ENCODE measurements around the gene MRPS26.
A peak's percentile ranks its signal among the peaks of the same experiment; 100 is the strongest.

The MRPS26 gene

GRCh38 chr20:3081641-3082040 is 35.8 kb downstream of the MRPS26 start:
- Histone ChIP-seq H3K9me3 (ENCODE audit: insufficient read depth, low read depth, low read length) (no peaks in the 10 kb centered on the region), H3K9ac (ENCODE audit: low read depth, low read length) (no peak overlapping the region), H3K27me3 (ENCODE audit: insufficient read depth, low read length) (peaks cover 69% of the 10 kb centered on the region), H3K4me3 (ENCODE audit: low read length) (no peak overlapping the region), H3K4me1 (ENCODE audit: insufficient read depth, low read length) (peaks cover 6% of the 10 kb centered on the region; the same call in 1 of the 2 replicates), H3K36me3 (ENCODE audit: insufficient read depth, low read depth, low read length) (no peaks in the 10 kb centered on the region), H3K27ac (ENCODE audit: low read length) (no peak overlapping the region)

GRCh38 chr20:3082306-3082951 is 36.6 kb downstream of the MRPS26 start:
- no peak overlapping the region for H3K9ac ChIP-seq (ENCODE audit: low read depth, low read length)

GRCh38 chr20:3082955-3083952 is 37.4 kb downstream of the MRPS26 start:
- Histone ChIP-seq H3K4me1 (ENCODE audit: insufficient read depth, low read length) (peaks cover 6% of the 10 kb centered on the region; the same call in 1 of the 2 replicates), H3K27ac (ENCODE audit: low read length) (no peak overlapping the region), H3K9ac (ENCODE audit: low read depth, low read length) (no peak overlapping the region), H3K27me3 (ENCODE audit: insufficient read depth, low read length) (peaks cover 61% of the 10 kb centered on the region), H3K9me3 (ENCODE audit: insufficient read depth, low read depth, low read length) (no peaks in the 10 kb centered on the region), H3K36me3 (ENCODE audit: insufficient read depth, low read depth, low read length) (no peaks in the 10 kb centered on the region), H3K4me3 (ENCODE audit: low read length) (peak overlapping the region; percentile 57)

More at GRCh38 chr20:3082306-3082951, 36.6 kb downstream of the MRPS26 start:
- Histone ChIP-seq H3K4me1 (ENCODE audit: insufficient read depth, low read length) (peaks cover 6% of the 10 kb centered on the region; the same call in 1 of the 2 replicates), H3K4me3 (ENCODE audit: low read length) (peak overlapping the region; percentile 53; the same call in 1 of the 2 replicates), H3K9me3 (ENCODE audit: insufficient read depth, low read depth, low read length) (no peaks in the 10 kb centered on the region), H3K27me3 (ENCODE audit: insufficient read depth, low read length) (peaks cover 69% of the 10 kb centered on the region), H3K36me3 (ENCODE audit: insufficient read depth, low read depth, low read length) (no peaks in the 10 kb centered on the region), H3K27ac (ENCODE audit: low read length) (no peak overlapping the region)

- peaks cover 57% of the 10 kb centered on the region for H3K27me3 ChIP-seq (ENCODE audit: insufficient read depth, low read length)
- H3K9ac ChIP-seq (ENCODE audit: low read depth, low read length) = no peak within 1 kb of the TSS
- peak within 1 kb of the TSS; percentile 57; the same call in 1 of the 2 replicates for H3K4me3 ChIP-seq (ENCODE audit: low read length)
- H3K36me3 ChIP-seq (ENCODE audit: insufficient read depth, low read depth, low read length) = no peaks in the 10 kb centered on the region
- no peaks in the 10 kb centered on the region for H3K9me3 ChIP-seq (ENCODE audit: insufficient read depth, low read depth, low read length)
- H3K27ac ChIP-seq (ENCODE audit: low read length) = no peak within 1 kb of the TSS
- peaks cover 6% of the 10 kb centered on the region; the same call in 1 of the 2 replicates for H3K4me1 ChIP-seq (ENCODE audit: insufficient read depth, low read length)
Observed at GRCh38 chr20:3084283-3084985, 38.6 kb downstream of the MRPS26 start, which contains the start of gene AVP. AVP (minus strand) TSS chr20:3084724; CDS start chr20:3084674, 50 bp downstream.

GRCh38 chr20:3084986-3085360 is 39.1 kb downstream of the MRPS26 start:
- no peaks in the 10 kb centered on the region for H3K9me3 ChIP-seq (ENCODE audit: insufficient read depth, low read depth, low read length)
- no peak overlapping the region for H3K9ac ChIP-seq (ENCODE audit: low read depth, low read length)
- peaks cover 6% of the 10 kb centered on the region; the same call in 1 of the 2 replicates for H3K4me1 ChIP-seq (ENCODE audit: insufficient read depth, low read length)

GRCh38 chr20:3085571-3086072 is 39.8 kb downstream of the MRPS26 start:
- Histone ChIP-seq H3K4me3 (ENCODE audit: low read length) (no peak overlapping the region), H3K9ac (ENCODE audit: low read depth, low read length) (no peak overlapping the region), H3K9me3 (ENCODE audit: insufficient read depth, low read depth, low read length) (no peaks in the 10 kb centered on the region), H3K4me1 (ENCODE audit: insufficient read depth, low read length) (peaks cover 6% of the 10 kb centered on the region; the same call in 1 of the 2 replicates), H3K36me3 (ENCODE audit: insufficient read depth, low read depth, low read length) (no peaks in the 10 kb centered on the region), H3K27me3 (ENCODE audit: insufficient read depth, low read length) (peaks cover 56% of the 10 kb centered on the region), H3K27ac (ENCODE audit: low read length) (no peak overlapping the region)

More at GRCh38 chr20:3084986-3085360, 39.1 kb downstream of the MRPS26 start:
- Histone ChIP-seq H3K27me3 (ENCODE audit: insufficient read depth, low read length) (peaks cover 56% of the 10 kb centered on the region), H3K27ac (ENCODE audit: low read length) (no peak overlapping the region), H3K36me3 (ENCODE audit: insufficient read depth, low read depth, low read length) (no peaks in the 10 kb centered on the region), H3K4me3 (ENCODE audit: low read length) (no peak overlapping the region)

GRCh38 chr20:3088031-3088430 is 42.2 kb downstream of the MRPS26 start:
- Histone ChIP-seq H3K4me3 (ENCODE audit: low read length) (no peak overlapping the region), H3K9ac (ENCODE audit: low read depth, low read length) (no peak overlapping the region), H3K9me3 (ENCODE audit: insufficient read depth, low read depth, low read length) (no peaks in the 10 kb centered on the region), H3K4me1 (ENCODE audit: insufficient read depth, low read length) (peaks cover 6% of the 10 kb centered on the region; the same call in 1 of the 2 replicates), H3K27ac (ENCODE audit: low read length) (no peak overlapping the region), H3K36me3 (ENCODE audit: insufficient read depth, low read depth, low read length) (no peaks in the 10 kb centered on the region), H3K27me3 (ENCODE audit: insufficient read depth, low read length) (peaks cover 53% of the 10 kb centered on the region)

- H3K36me3 ChIP-seq (ENCODE audit: insufficient read depth, low read depth, low read length) = no peaks in the 10 kb centered on the region
- no peak overlapping the region for H3K4me3 ChIP-seq (ENCODE audit: low read length)
- H3K9me3 ChIP-seq (ENCODE audit: insufficient read depth, low read depth, low read length) = no peaks in the 10 kb centered on the region
- no peak overlapping the region for H3K9ac ChIP-seq (ENCODE audit: low read depth, low read length)
- H3K27me3 ChIP-seq (ENCODE audit: insufficient read depth, low read length) = peaks cover 38% of the 10 kb centered on the region
- no peak overlapping the region for H3K27ac ChIP-seq (ENCODE audit: low read length)
- no peaks in the 10 kb centered on the region for H3K4me1 ChIP-seq (ENCODE audit: insufficient read depth, low read length)
Observed at GRCh38 chr20:3090565-3090964, 44.7 kb downstream of the MRPS26 start.

GRCh38 chr20:3092611-3093379 is 46.9 kb downstream of the MRPS26 start:
- Histone ChIP-seq H3K4me3 (ENCODE audit: low read length) (peak overlapping the region; percentile 57; the same call in 1 of the 2 replicates), H3K9ac (ENCODE audit: low read depth, low read length) (peak overlapping the region; percentile 11; the same call in 1 of the 2 replicates), H3K4me1 (ENCODE audit: insufficient read depth, low read length) (no peaks in the 10 kb centered on the region), H3K27ac (ENCODE audit: low read length) (no peak overlapping the region), H3K27me3 (ENCODE audit: insufficient read depth, low read length) (peaks cover 38% of the 10 kb centered on the region), H3K9me3 (ENCODE audit: insufficient read depth, low read depth, low read length) (no peaks in the 10 kb centered on the region), H3K36me3 (ENCODE audit: insufficient read depth, low read depth, low read length) (no peaks in the 10 kb centered on the region)

- no peaks in the 10 kb centered on the region for H3K36me3 ChIP-seq (ENCODE audit: insufficient read depth, low read depth, low read length)
- no peak overlapping the region for H3K27ac ChIP-seq (ENCODE audit: low read length)
- H3K4me1 ChIP-seq (ENCODE audit: insufficient read depth, low read length) = no peaks in the 10 kb centered on the region
- no peak overlapping the region for H3K9ac ChIP-seq (ENCODE audit: low read depth, low read length)
- no peak overlapping the region for H3K4me3 ChIP-seq (ENCODE audit: low read length)
- H3K9me3 ChIP-seq (ENCODE audit: insufficient read depth, low read depth, low read length) = no peaks in the 10 kb centered on the region
- peaks cover 38% of the 10 kb centered on the region for H3K27me3 ChIP-seq (ENCODE audit: insufficient read depth, low read length)
Observed at GRCh38 chr20:3093861-3094361, 48.1 kb downstream of the MRPS26 start.

All from iPS-20b (cell line).